Ecto neural progenitor cell (in vitro differentiated cells): ENCODE measurements around the gene ACAP2.
"Not testable (repeated sequence)": the region's sequence is repeated elsewhere in the genome, so short reads cannot be mapped to it uniquely, and the experiment has no call there.

Experiments
- DNase-seq: peaks from one replicate; pipeline ENCODE4 v3.0.0-alpha.2; 2018; ENCODE audit warnings: low spot score

Gene ACAP2

GRCh38 chr3:195246581-195246995 is 196.2 kb downstream of the ACAP2 start:
- DNase-seq = no peak

- DNase-seq = no peak
Observed at GRCh38 chr3:195245531-195245951, 197.3 kb downstream of the ACAP2 start.

DNA sequence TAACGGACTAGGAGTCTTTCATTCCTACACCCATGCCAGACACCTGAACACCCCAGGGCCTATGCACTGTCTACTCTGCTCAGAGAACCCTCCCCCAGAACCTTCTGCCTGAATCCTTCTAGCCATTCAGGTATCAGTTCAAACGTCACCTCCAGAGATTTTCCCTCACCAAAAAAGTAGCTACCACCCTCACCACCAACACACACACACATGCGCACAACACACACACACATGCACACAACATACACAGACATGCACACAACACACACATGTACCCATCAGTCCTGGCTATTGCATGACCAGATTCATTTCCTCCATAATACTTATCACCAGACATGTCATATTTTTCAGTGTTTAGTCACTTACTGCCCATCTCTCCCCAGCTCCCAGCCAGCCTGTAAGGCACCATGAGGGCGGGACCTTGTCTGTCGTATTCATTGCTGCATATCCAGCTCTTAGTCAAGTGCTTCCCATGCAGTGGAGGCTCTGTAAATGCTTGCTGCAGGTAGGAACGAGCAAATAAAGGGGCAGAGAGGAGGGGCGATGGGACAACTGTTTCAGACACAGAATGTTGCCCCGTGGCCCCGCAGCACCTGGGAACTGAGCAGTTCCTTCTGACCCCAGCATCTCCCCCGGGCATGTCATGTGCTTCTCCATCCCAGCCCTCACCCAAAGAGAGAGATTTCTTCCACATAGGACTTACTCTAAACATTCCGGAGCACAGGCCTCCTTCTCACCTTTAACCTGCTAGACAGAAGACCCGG is 201.0 kb downstream of the ACAP2 start:
- no peak for DNase-seq

GRCh38 chr3:195240939-195241338 is 201.9 kb downstream of the ACAP2 start:
- no peak for DNase-seq

GRCh38 chr3:195240171-195240701 is 202.6 kb downstream of the ACAP2 start:
- DNase-seq = no peak

- DNase-seq = no peak
Observed at GRCh38 chr3:195239121-195239520, 203.7 kb downstream of the ACAP2 start.

DNA sequence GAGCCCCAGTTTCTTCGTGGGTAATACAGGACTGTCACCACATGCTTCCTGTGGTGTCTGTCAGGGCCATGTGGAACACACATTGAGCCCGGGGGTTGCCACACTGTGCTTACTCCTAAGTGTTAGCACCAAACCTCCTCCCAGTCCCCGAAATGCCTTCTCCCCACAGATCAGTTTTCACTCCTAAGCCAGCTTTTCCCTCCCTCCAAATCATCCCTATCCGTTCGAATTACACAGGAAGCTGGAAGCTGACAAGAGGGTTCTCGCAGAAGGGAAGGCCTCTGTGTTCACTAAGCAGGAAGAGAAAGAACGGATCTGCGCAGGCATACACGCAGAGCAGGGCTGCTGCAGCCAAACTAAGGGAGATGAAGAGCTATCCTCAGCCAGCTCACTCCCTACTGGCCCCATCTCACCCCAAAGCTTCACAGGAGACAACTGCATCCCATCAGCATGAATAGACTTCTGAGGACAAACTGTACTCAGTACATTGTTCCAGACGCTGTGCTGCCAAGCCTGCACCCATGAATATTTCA is 204.2 kb downstream of the ACAP2 start:
- peak; percentile 37 for DNase-seq

DNA sequence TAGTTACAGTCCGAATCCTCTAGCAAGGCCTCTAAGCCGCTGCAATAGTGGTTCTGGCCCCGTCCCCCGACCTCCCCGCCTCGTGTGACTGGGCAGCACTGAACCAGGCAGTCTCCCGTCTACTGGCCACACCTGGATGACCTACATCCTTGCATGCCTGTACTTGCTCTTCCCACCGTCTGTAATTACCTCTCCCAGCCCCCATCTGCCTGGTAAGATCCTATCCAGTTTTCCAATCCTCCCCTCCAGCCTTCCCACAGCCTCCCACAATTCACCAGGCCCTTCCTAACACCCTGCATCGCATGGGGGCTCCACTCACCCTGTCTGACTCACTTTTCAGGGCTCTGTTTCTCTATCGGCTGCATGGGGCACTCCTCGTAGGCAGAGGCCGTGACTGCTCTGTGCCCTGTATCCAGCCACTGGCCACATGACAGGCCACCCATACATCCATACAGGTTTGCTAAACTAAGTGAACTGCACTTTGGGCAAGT is 204.7 kb downstream of the ACAP2 start:
- DNase-seq = peak; percentile 34

GRCh38 chr3:195236801-195237570 is 205.8 kb downstream of the ACAP2 start:
- no peak for DNase-seq

GRCh38 chr3:195236076-195236798 is 206.6 kb downstream of the ACAP2 start:
- no peak for DNase-seq

GRCh38 chr3:195230244-195230643 is 212.6 kb downstream of the ACAP2 start:
- no peak for DNase-seq

DNA sequence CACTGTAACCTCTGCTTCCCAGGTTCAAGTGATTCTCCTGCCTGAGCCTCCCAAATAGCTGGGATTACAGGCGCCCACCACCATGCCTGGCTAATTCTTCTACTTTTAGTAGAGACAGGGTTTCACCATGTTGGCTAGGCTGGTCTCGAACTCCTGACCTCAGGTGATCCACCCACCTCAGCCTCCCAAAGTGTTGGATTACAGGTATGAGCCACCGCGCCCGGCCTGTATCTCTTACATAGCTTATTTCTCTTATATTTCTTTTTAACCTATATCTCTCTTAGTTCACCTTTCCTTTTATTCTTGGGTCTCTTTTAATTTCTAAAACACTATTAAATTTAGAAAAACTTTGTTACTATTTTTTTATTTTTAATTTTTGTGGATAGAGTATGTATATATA is 213.9 kb downstream of the ACAP2 start:
- not testable (repeated sequence) for DNase-seq

DNA sequence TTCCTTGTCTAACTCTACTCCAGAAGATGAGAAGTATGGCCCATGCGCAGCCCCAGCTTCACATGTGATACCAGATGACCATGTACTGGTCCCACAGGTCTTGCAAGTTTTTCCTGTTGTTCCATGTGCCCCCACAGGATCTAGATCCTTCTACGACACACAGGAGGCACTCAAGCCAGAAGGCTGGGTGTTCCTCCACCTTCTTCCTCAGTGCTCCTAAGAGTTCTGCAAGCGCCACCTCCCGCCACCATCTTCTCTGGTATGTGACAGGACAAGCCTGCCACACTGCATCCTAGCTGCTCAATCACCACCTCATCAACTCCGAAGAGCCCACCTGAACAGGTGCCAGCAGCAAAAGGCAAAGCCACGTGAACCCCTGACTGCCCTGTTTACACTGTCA is 214.9 kb downstream of the ACAP2 start:
- DNase-seq = no peak

- peak; percentile 48 for DNase-seq
Observed at GRCh38 chr3:195226900-195227447, 215.8 kb downstream of the ACAP2 start.

GRCh38 chr3:195226445-195226844 is 216.4 kb downstream of the ACAP2 start:
- DNase-seq = no peak

DNA sequence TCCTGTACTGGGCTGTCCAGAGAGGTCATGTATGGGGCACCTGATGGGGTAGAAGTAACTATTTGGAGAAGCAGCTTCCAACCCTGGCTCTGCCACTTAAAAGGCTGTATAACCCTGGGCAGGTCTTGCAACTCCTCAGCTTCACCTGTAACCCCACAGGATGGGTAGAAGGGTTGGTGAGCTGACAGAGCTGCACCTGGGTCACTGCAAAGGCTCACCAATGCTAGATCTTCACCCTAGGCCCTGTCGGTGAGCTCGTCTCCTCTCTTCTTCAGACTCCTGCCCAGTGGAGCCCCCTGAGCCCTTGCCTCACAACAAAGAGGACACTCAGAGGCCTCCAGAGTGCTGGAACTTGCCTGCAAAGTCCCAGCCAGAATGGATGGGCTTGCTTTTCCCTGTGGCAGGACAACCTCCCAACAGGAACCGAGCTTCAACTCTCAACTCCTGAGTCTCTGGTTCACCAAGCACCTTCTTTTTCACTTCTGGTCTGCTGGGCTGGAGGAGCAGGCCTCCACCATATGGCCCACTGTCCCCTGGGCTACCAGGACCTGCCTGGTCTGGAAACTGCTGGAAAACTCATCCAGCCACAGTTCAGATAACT is 217.7 kb downstream of the ACAP2 start:
- DNase-seq = no peak
